H9 (cell line): Measurements from ENCODE around the gene MCRIP1. TPM values are rescaled to one million over a fixed set of nuclear protein-coding genes. Genes with fewer than 3 reads are reported as not detected.
A peak's percentile ranks its signal among the peaks of the same experiment; 100 is the strongest.

Experiments
- DNase-seq: peaks from one replicate; pipeline ENCODE4 v3.0.0-alpha.2; 2017
- H2AFZ ChIP-seq: one replicate; pipeline ENCODE4 v1.6.1; 2013; ENCODE audit warnings: mild to moderate bottlenecking, low read length, control low read depth, moderate library complexity
- H2AK5ac ChIP-seq: 2 replicates; pipeline ENCODE4 v1.6.1; 2013; ENCODE audit warnings: low read length, control low read depth, mixed read lengths; ENCODE audit not compliant: insufficient read length
- H2BK120ac ChIP-seq: one replicate; pipeline ENCODE4 v1.6.1; 2013; ENCODE audit warnings: low read depth, mild to moderate bottlenecking, low read length, control low read depth, inconsistent platforms; ENCODE audit not compliant: poor library complexity, severe bottlenecking
- H2BK12ac ChIP-seq: 2 replicates; pipeline ENCODE4 v1.6.1; 2013; ENCODE audit warnings: low read length, control low read depth, mixed read lengths, low read depth; ENCODE audit not compliant: insufficient read length
- H2BK15ac ChIP-seq: 2 replicates; pipeline ENCODE4 v1.6.1; 2013; ENCODE audit warnings: low read depth, low read length, control low read depth
- H2BK20ac ChIP-seq: one replicate; pipeline ENCODE4 v1.6.1; 2013; ENCODE audit warnings: low read depth, mild to moderate bottlenecking, low read length, control low read depth, inconsistent platforms; ENCODE audit not compliant: poor library complexity, severe bottlenecking
- H2BK5ac ChIP-seq: 2 replicates; pipeline ENCODE4 v1.6.1; 2013; ENCODE audit warnings: low read length, control low read depth, mixed read lengths; ENCODE audit not compliant: insufficient read length
- H3K14ac ChIP-seq: 2 replicates; pipeline ENCODE4 v1.6.1; 2013; ENCODE audit warnings: low read length, control low read depth; ENCODE audit not compliant: insufficient read depth
- H3K18ac ChIP-seq: 2 replicates; pipeline ENCODE4 v1.6.1; 2013; ENCODE audit warnings: low read depth, mild to moderate bottlenecking, mixed read lengths, low read length, control low read depth; ENCODE audit not compliant: insufficient read length
- H3K23ac ChIP-seq: 2 replicates; pipeline ENCODE4 v1.6.1; 2013; ENCODE audit warnings: low read length, control low read depth, mixed read lengths, low read depth; ENCODE audit not compliant: insufficient read length
- H3K23me2 ChIP-seq: 2 replicates; pipeline ENCODE4 v1.6.1; 2013; ENCODE audit warnings: low read depth, mild to moderate bottlenecking, mixed read lengths, low read length, control low read depth; ENCODE audit not compliant: insufficient read length, poor library complexity, severe bottlenecking
- H3K27ac ChIP-seq: 2 replicates; pipeline ENCODE4 v1.5.1; 2013; ENCODE audit warnings: low read length, control low read depth, mixed read lengths, low read depth; ENCODE audit not compliant: insufficient read length
- H3K27me3 ChIP-seq: 2 replicates; pipeline ENCODE4 v1.6.1; 2013; ENCODE audit warnings: low read length, control low read depth, inconsistent platforms; ENCODE audit not compliant: insufficient read depth
- H3K4ac ChIP-seq: 2 replicates; pipeline ENCODE4 v1.6.1; 2013; ENCODE audit warnings: low read depth, mild to moderate bottlenecking, control low read depth, inconsistent platforms, low read length, moderate library complexity
- H3K4me1 ChIP-seq: 2 replicates; pipeline ENCODE4 v1.6.1; 2013; ENCODE audit warnings: low read length, control low read depth, inconsistent platforms; ENCODE audit not compliant: insufficient read depth
- H3K4me2 ChIP-seq: 2 replicates; pipeline ENCODE4 v1.6.1; 2013; ENCODE audit warnings: low read length, control low read depth, mixed read lengths; ENCODE audit not compliant: insufficient read length, insufficient read depth
- H3K56ac ChIP-seq: 2 replicates; pipeline ENCODE4 v1.6.1; 2013; ENCODE audit warnings: low read depth, mild to moderate bottlenecking, mixed read lengths, low read length, control low read depth; ENCODE audit not compliant: insufficient read length
- H3K79me1 ChIP-seq: 2 replicates; pipeline ENCODE4 v1.6.1; 2013; ENCODE audit warnings: low read depth, mild to moderate bottlenecking, moderate library complexity, low read length, control low read depth, inconsistent platforms; ENCODE audit not compliant: insufficient read depth, poor library complexity, severe bottlenecking
- H3K79me2 ChIP-seq: 2 replicates; pipeline ENCODE4 v1.6.1; 2013; ENCODE audit warnings: low read length, control low read depth, inconsistent platforms; ENCODE audit not compliant: insufficient read depth
- H3K9ac ChIP-seq: 2 replicates; pipeline ENCODE4 v1.6.1; 2013; ENCODE audit warnings: low read length, control low read depth, mixed read lengths; ENCODE audit not compliant: insufficient read length; ENCODE audit errors: extremely low read depth
- H3K9me3 ChIP-seq: one replicate; pipeline ENCODE4 v1.6.1; 2013; ENCODE audit warnings: low read depth, low read length, inconsistent platforms; ENCODE audit not compliant: control insufficient read depth
- H3T11ph ChIP-seq: one replicate; pipeline ENCODE4 v1.6.1; 2013; ENCODE audit warnings: mild to moderate bottlenecking, low read length, control low read depth, inconsistent platforms
- H4K20me1 ChIP-seq: one replicate; pipeline ENCODE4 v1.6.1; 2013; ENCODE audit not compliant: control insufficient read depth, insufficient read length, insufficient read depth
- H4K5ac ChIP-seq: 2 replicates; pipeline ENCODE4 v1.6.1; 2013; ENCODE audit warnings: low read depth, mild to moderate bottlenecking, mixed read lengths, low read length, control low read depth; ENCODE audit not compliant: insufficient read length
- H4K8ac ChIP-seq: replicated peaks from 2 replicates; pipeline ENCODE4 v1.6.1; 2013; ENCODE audit warnings: low read length, control low read depth, mixed read lengths, low read depth; ENCODE audit not compliant: insufficient read length
- H4K91ac ChIP-seq: 2 replicates; pipeline ENCODE4 v1.6.1; 2013; ENCODE audit warnings: low read depth, mild to moderate bottlenecking, moderate library complexity, mixed read lengths, low read length, control low read depth; ENCODE audit not compliant: insufficient read length
- H3K27ac Mint-ChIP-seq, 3 experiments: 2 replicates in 2 of 3; 3 replicates in 1 of 3; pipeline ENCODE4 v1.8.0; 2020 to 2021; ENCODE audit warnings: mixed read lengths in 3 of 3, mild to moderate bottlenecking in 1 of 3, moderate library complexity in 1 of 3
- H3K27me3 Mint-ChIP-seq: 2 replicates; pipeline ENCODE4 v1.8.0; 2021; ENCODE audit warnings: low read depth, mild to moderate bottlenecking, moderate library complexity, mixed read lengths
- H3K36me3 Mint-ChIP-seq, 3 experiments: 2 replicates in 2 of 3; 3 replicates in 1 of 3; pipeline ENCODE4 v1.8.0; 2020 to 2021; ENCODE audit warnings: low read depth in 3 of 3, mixed read lengths in 3 of 3; ENCODE audit not compliant: insufficient read depth in 1 of 3
- H3K4me1 Mint-ChIP-seq, 2 experiments: 2 replicates each; pipeline ENCODE4 v1.8.0; 2020; ENCODE audit warnings: mixed read lengths in 2 of 2
- H3K4me3 Mint-ChIP-seq, 2 experiments: 2 replicates in 1 of 2; 3 replicates in 1 of 2; pipeline ENCODE4 v1.8.0; 2020 to 2021; ENCODE audit warnings: mild to moderate bottlenecking in 2 of 2, mixed read lengths in 2 of 2, moderate library complexity in 1 of 2
- H3K9me3 Mint-ChIP-seq, 2 experiments: 2 replicates in 1 of 2; 3 replicates in 1 of 2; pipeline ENCODE4 v1.8.0; 2020; ENCODE audit warnings: mild to moderate bottlenecking in 2 of 2, mixed read lengths in 2 of 2, moderate library complexity in 1 of 2
- WGBS: extraction: QIAGEN DNeasy Blood & Tissue Kit; methylation state at CpG from one replicate; pipeline ENCODE4 v1.1.7; 2013; ENCODE audit warnings: missing lambda C conversion rate, low lambda C conversion rate, mixed read lengths; ENCODE audit not compliant: insufficient read length; ENCODE audit errors: extremely low coverage; 5-methylcytosine and 5-hydroxymethylcytosine counted together
- total RNA-seq: library from RNA; stranded (reverse); gene quantifications from 2 replicates; pipeline ENCODE4 v1.2.1, GENCODE V29; 2021
- TF ChIP-seq, protein P1 (sequence below): fragments of 200-600 bp; sonication (generic); conservative IDR thresholded peaks from 3 replicates; pipeline ENCODE4 v1.8.0; 2021; ENCODE audit warnings: antibody characterized with exemption, mild to moderate bottlenecking

Gene MCRIP1
- total RNA-seq, 1 experiment from 2014 or later = 118 TPM

DNA sequence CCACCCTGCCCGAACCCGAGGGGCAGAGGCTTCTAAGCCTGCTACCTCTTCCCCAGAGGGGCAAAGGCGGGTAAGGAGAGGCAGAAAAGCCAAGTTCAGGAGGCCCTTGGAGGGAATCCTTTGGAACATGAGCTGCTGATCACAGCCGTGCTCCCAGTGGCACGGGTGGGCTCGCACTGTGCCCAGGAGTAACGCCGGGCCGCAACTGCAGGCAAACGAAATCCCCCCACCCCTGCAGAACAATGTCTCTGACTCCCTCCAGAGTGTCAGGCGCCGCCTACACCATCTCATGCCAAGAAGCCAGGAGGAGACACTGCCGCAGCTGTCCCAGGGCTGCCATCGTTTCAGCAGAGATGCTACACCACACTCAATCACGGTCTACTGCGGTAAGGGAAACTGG is 18.3 kb upstream of the MCRIP1 start:
- H3K9me3 ChIP-seq = no peaks in the 10 kb centered on the region
- H3K9me3 Mint-ChIP-seq = no peaks in the 10 kb centered on the region
- H4K91ac ChIP-seq = no peak overlapping the region
- no peak overlapping the region for H3T11ph ChIP-seq
- no peaks in the 10 kb centered on the region for H3K4me1 Mint-ChIP-seq
- no peak overlapping the region for H2BK20ac ChIP-seq
- H3K4me1 ChIP-seq = no peaks in the 10 kb centered on the region
- no peak overlapping the region for H2AK5ac ChIP-seq
- peak overlapping the region in 1 of 3 experiments; percentile 35; a peak in 1 of 7 replicates for H3K27ac Mint-ChIP-seq
- H2BK120ac ChIP-seq = no peak overlapping the region
- H2AFZ ChIP-seq = no peak overlapping the region
- no peaks in the 10 kb centered on the region; the same call in 1 of the 2 replicates for H3K27me3 Mint-ChIP-seq
- H3K4me3 Mint-ChIP-seq = no peak overlapping the region
- no peak overlapping the region for H3K56ac ChIP-seq
- no peaks in the 10 kb centered on the region for H3K27me3 ChIP-seq
- TF ChIP-seq, protein P1, sequence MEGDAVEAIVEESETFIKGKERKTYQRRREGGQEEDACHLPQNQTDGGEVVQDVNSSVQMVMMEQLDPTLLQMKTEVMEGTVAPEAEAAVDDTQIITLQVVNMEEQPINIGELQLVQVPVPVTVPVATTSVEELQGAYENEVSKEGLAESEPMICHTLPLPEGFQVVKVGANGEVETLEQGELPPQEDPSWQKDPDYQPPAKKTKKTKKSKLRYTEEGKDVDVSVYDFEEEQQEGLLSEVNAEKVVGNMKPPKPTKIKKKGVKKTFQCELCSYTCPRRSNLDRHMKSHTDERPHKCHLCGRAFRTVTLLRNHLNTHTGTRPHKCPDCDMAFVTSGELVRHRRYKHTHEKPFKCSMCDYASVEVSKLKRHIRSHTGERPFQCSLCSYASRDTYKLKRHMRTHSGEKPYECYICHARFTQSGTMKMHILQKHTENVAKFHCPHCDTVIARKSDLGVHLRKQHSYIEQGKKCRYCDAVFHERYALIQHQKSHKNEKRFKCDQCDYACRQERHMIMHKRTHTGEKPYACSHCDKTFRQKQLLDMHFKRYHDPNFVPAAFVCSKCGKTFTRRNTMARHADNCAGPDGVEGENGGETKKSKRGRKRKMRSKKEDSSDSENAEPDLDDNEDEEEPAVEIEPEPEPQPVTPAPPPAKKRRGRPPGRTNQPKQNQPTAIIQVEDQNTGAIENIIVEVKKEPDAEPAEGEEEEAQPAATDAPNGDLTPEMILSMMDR = no peak
- H3K27ac ChIP-seq = no peak overlapping the region
- H3K4ac ChIP-seq = no peak overlapping the region
- no peaks in the 10 kb centered on the region for H3K23me2 ChIP-seq
- no peak overlapping the region for H3K14ac ChIP-seq
- H2BK5ac ChIP-seq = no peak overlapping the region
- no peak overlapping the region for H3K4me2 ChIP-seq
- peaks cover 2% of the 10 kb centered on the region for H4K20me1 ChIP-seq
- no peak overlapping the region for H2BK15ac ChIP-seq
- H3K18ac ChIP-seq = no peak overlapping the region
- peaks cover 31 to 75% (median 63%) of the 10 kb centered on the region in 3 experiments; a peak in 6 of 7 replicates for H3K36me3 Mint-ChIP-seq
- H3K79me1 ChIP-seq = no peaks in the 10 kb centered on the region
- WGBS = no CpG with 5 or more reads among the region's 16 CpGs
- no peaks in the 10 kb centered on the region for H3K79me2 ChIP-seq
- DNase-seq = no peak
- no peak overlapping the region for H4K8ac ChIP-seq
- H3K23ac ChIP-seq = no peak overlapping the region
- H3K9ac ChIP-seq = no peak overlapping the region
- no peak overlapping the region for H2BK12ac ChIP-seq
- no peak overlapping the region for H4K5ac ChIP-seq
